Subcutaneous abdominal adipose tissue (tissue), 5 donors: ENCODE results near the gene SFI1.
A peak's percentile ranks its signal among the peaks of the same experiment; 100 is the strongest.

Experiments
- H3K27ac ChIP-seq: one replicate; pipeline ENCODE4 v1.7.0; 2013; ENCODE audit warnings: low read depth, mild to moderate bottlenecking, inconsistent platforms, low read length, moderate library complexity
- H3K27me3 ChIP-seq, 5 donors: one replicate each; pipeline ENCODE4 v1.7.0; 2013; ENCODE audit warnings: low read length in 5 of 5, inconsistent platforms in 1 of 5; ENCODE audit not compliant: control insufficient read depth in 5 of 5, insufficient read depth in 4 of 5
- H3K36me3 ChIP-seq, 5 donors: one replicate each; pipeline ENCODE4 v1.7.0; 2013; ENCODE audit warnings: low read length in 5 of 5; ENCODE audit not compliant: control insufficient read depth in 5 of 5, insufficient read depth in 5 of 5
- H3K4me1 ChIP-seq, 5 donors: one replicate each; pipeline ENCODE4 v1.7.0; 2013; ENCODE audit warnings: low read length in 5 of 5, mild to moderate bottlenecking in 3 of 5, moderate library complexity in 1 of 5; ENCODE audit not compliant: control insufficient read depth in 5 of 5, insufficient read depth in 5 of 5
- H3K4me3 ChIP-seq, 5 donors: one replicate each; pipeline ENCODE4 v1.7.0; 2013; ENCODE audit warnings: low read length in 5 of 5, low read depth in 1 of 5
- H3K9ac ChIP-seq, 5 donors: one replicate each; pipeline ENCODE4 v1.7.0; 2013; ENCODE audit warnings: low read length in 5 of 5, mild to moderate bottlenecking in 4 of 5, moderate library complexity in 3 of 5
- H3K9me3 ChIP-seq, 5 donors: one replicate each; pipeline ENCODE4 v1.7.0; 2013; ENCODE audit warnings: low read length in 5 of 5; ENCODE audit not compliant: control insufficient read depth in 5 of 5
- donor health status: healthy.
- donor health status: healthy.
- donor health status: healthy.
- donor health status: healthy.
- donor health status: healthy.

SFI1 gene

DNA sequence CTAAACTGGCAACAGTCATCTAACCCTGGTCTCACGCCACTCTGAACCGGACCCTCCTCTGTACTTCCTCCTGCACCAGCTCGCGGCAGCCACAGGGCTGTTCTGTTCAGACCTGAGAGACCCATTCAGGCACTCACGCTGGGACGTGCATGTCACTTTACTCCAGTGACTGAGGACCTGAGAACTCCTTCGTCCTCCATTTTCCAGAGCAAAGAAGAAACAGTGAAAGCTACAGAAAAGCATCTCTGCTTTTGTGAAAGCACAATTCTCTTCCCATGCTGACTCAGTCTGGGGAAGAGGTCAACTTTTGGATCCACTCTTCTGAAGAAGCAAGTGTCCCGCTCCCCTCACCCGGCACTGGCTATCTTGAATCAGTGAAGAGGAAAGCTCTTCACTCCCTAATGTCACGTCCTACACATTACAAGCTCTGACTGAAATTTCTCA, 141.1 kb downstream of the SFI1 start:
- Histone ChIP-seq H3K36me3 (peaks cover 0 to 4% (median 0%) of the 10 kb centered on the region in 5 donors), H3K4me1 (peaks cover 4 to 44% (median 30%) of the 10 kb centered on the region in 5 donors), H3K9ac (peak overlapping the region; percentile 53 to 75 (median 70)), H3K27me3 (no peaks in the 10 kb centered on the region), H3K4me3 (peak overlapping the region; percentile 43 to 66 (median 49)), H3K27ac (peak overlapping the region; percentile 96), H3K9me3 (no peaks in the 10 kb centered on the region)

GRCh38 chr22:31637891-31638618, 141.7 kb downstream of the SFI1 start:
- peaks cover 4 to 43% (median 28%) of the 10 kb centered on the region in 5 donors for H3K4me1 ChIP-seq
- H3K9ac ChIP-seq, result peak overlapping the region; percentile 53 to 75 (median 70)
- no peaks in the 10 kb centered on the region for H3K9me3 ChIP-seq
- H3K4me3 ChIP-seq, result peak overlapping the region; percentile 43 to 66 (median 49)
- H3K27ac ChIP-seq, result peak overlapping the region; percentile 96
- no peaks in the 10 kb centered on the region for H3K27me3 ChIP-seq
- H3K36me3 ChIP-seq, result peaks cover 0 to 3% (median 0%) of the 10 kb centered on the region in 5 donors

- peaks cover 2 to 35% (median 26%) of the 10 kb centered on the region in 5 donors for H3K4me1 ChIP-seq
- H3K4me3 ChIP-seq, result no peak overlapping the region
- peaks cover 0 to 3% (median 0%) of the 10 kb centered on the region in 5 donors for H3K36me3 ChIP-seq
- no peak overlapping the region for H3K9ac ChIP-seq
- no peak overlapping the region for H3K27ac ChIP-seq
- no peaks in the 10 kb centered on the region for H3K9me3 ChIP-seq
- no peaks in the 10 kb centered on the region for H3K27me3 ChIP-seq
Measured at GRCh38 chr22:31639436-31640039, 143.2 kb downstream of the SFI1 start.

- H3K27ac ChIP-seq, result peak overlapping the region; percentile 86
- H3K9me3 ChIP-seq, result no peaks in the 10 kb centered on the region
Measured at GRCh38 chr22:31646186-31647019, 150.1 kb downstream of the SFI1 start.

GRCh38 chr22:31647066-31647465, 150.7 kb downstream of the SFI1 start:
- peaks cover 0 to 45% (median 31%) of the 10 kb centered on the region in 5 donors for H3K4me1 ChIP-seq
- H3K36me3 ChIP-seq, result peaks cover 6 to 30% (median 13%) of the 10 kb centered on the region in 5 donors
- H3K27me3 ChIP-seq, result no peaks in the 10 kb centered on the region
- H3K4me3 ChIP-seq, result no peak overlapping the region
- peak overlapping the region; percentile 86 for H3K27ac ChIP-seq
- H3K9me3 ChIP-seq, result no peaks in the 10 kb centered on the region
- H3K9ac ChIP-seq, result peak overlapping the region in 2 of 5 donors; percentile 16 to 48

More at GRCh38 chr22:31646186-31647019, 150.1 kb downstream of the SFI1 start:
- H3K27me3 ChIP-seq, result no peaks in the 10 kb centered on the region
- H3K4me1 ChIP-seq, result peaks cover 0 to 45% (median 31%) of the 10 kb centered on the region in 5 donors
- H3K4me3 ChIP-seq, result no peak overlapping the region
- peak overlapping the region in 1 of 5 donors; percentile 52 for H3K9ac ChIP-seq
- peaks cover 6 to 30% (median 15%) of the 10 kb centered on the region in 5 donors for H3K36me3 ChIP-seq

DNA sequence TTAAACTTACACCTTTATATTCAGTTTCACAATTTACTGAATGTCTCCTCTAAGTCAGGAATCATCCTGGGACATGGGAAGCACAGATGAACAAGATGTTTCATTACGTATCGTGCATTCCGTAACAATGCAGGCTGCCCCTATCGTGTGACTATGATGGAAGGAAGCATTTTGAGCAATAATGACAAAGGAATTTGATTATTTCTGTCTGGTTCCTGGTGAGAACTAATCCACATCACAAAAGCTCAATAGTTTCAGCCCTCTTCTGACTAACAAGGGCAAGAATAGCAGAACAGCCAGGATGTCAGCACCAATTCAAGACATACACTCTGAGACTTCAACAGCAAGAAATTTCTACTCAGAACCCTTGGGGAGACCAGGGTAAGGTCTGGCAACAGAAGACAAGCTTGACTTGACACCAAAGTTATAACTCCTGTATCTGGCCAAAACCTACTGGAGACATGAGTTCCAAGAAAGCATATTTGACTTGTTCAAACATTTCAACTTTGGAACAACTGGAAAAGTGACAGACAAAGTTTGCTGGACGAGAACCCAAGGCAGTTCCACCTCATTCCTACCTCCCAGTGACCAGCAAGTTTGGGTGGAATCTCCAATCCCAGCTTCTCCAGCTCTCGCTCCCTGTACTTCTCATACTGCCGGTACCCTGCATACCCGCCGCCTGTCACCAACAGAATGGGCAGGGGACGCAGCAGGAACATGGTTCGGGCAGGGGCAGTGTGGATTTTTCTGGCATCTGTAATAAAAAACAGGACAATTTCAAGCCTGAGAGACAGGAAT, 151.4 kb downstream of the SFI1 start:
- Histone ChIP-seq H3K4me3 (no peak overlapping the region), H3K27me3 (no peaks in the 10 kb centered on the region), H3K36me3 (peaks cover 6 to 30% (median 13%) of the 10 kb centered on the region in 5 donors), H3K9me3 (no peaks in the 10 kb centered on the region), H3K27ac (peak overlapping the region; percentile 86), H3K4me1 (peaks cover 0 to 45% (median 31%) of the 10 kb centered on the region in 5 donors), H3K9ac (peak overlapping the region in 2 of 5 donors; percentile 20 to 22)

DNA sequence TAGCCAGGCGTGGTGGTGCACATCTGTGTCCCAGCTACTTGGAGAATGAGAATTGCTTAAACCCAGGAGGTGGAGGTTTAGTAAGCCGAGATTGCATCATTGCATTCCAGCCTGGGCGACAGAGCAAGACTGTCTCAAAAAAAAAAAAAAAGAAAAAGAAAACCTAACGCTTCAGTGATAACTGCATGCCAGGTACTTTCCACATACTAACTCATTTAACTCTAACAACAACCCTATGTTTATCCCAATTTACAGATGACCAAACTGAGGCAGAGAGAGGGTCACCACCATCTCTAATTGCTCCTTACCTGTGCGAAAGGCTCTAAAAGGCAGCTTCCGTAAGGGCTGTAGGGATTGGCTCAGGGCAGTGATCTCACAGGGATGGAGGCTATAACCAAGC, 154.1 kb downstream of the SFI1 start:
- Histone ChIP-seq H3K36me3 (peaks cover 6 to 28% (median 13%) of the 10 kb centered on the region in 5 donors), H3K4me3 (no peak overlapping the region), H3K4me1 (peaks cover 0 to 43% (median 27%) of the 10 kb centered on the region in 5 donors), H3K27ac (peak overlapping the region; percentile 53), H3K27me3 (no peaks in the 10 kb centered on the region), H3K9ac (peak overlapping the region in 2 of 5 donors; percentile 25 to 64), H3K9me3 (no peaks in the 10 kb centered on the region)

DNA sequence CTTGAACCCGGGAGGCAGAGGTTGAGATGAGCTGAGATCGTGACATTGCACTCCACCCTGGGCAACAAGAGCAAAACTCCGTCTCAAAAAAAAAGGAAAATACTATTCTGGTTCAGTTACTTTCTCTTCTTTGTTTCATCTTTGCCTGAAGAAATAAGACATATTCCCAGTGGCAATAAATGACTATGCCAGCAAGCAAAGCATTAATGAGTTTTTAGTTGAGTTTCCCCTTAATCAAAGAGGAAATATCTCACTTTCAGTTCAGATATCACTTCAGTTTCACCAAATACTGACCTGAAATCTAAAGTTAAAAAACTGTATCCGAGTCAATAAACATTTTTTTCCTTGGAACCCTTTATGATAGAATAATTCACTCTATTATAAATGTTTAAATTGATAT, 155.3 kb downstream of the SFI1 start:
- Histone ChIP-seq H3K9ac (no peak overlapping the region), H3K27ac (peak overlapping the region; percentile 49), H3K4me3 (no peak overlapping the region), H3K36me3 (peaks cover 6 to 28% (median 13%) of the 10 kb centered on the region in 5 donors), H3K27me3 (no peaks in the 10 kb centered on the region), H3K9me3 (no peaks in the 10 kb centered on the region), H3K4me1 (peaks cover 0 to 37% (median 25%) of the 10 kb centered on the region in 5 donors)

DNA sequence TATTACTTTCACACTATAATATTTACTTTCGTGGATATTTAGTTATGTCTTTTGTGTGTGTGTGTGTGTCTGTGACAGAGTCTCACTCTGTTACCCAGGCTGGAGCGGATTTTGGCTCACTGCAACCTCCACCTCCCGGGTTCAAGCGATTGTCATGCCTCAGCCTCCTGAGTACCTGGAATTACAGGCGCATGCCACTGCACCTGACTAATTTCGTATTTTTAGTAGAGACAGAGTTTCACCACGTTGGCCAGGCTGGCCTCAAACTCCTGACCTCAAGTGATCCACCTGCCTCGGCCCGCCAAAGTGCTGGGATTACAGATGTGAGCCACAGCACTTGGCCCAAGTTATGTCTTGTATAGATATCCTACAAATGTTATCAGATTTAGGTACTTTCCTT, 155.8 kb downstream of the SFI1 start:
- H3K36me3 ChIP-seq, result peaks cover 6 to 24% (median 10%) of the 10 kb centered on the region in 5 donors
- H3K4me1 ChIP-seq, result peaks cover 0 to 33% (median 23%) of the 10 kb centered on the region in 5 donors
- H3K9me3 ChIP-seq, result no peaks in the 10 kb centered on the region
- H3K9ac ChIP-seq, result no peak overlapping the region
- H3K27ac ChIP-seq, result no peak overlapping the region
- no peak overlapping the region for H3K4me3 ChIP-seq
- H3K27me3 ChIP-seq, result no peaks in the 10 kb centered on the region
